GM12872 (cell line): ENCODE measurements around the gene LCLAT1.

ENCODE experiments used
- TF ChIP-seq, protein P1 (sequence below): IDR thresholded peaks from 3 replicates; pipeline ENCODE4 v1.5.1; 2011; ENCODE audit warnings: low read depth, mild to moderate bottlenecking, low read length, moderate library complexity; ENCODE audit not compliant: insufficient read depth

The LCLAT1 gene

DNA sequence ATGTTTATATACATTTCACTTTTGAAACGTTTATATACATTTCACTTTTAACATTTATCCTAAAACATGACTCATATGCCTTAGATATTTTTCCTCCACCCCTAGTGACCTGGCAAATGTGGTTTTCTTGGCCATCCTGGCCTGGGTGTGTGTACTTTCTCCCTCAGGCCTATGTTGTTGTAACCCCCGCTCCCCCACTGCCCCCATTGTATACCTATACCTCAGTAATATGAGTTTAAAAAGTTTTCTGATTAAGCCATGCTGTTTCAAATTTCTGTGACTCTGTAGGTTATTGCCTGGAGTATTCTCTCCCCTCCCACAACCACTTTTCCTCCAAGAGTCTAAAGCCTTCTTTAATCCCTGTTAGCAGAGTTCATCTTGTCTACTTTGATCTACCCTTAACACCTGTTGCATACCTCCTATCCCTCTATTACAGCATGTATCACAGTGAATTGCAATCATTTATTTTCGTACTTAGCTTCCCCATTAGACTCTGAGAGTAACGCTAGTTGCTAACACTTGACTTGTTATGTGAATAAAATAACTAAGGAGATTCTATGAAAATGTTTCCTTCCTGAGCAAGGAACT is 67.9 kb downstream of the LCLAT1 start:
- TF ChIP-seq, protein P1, sequence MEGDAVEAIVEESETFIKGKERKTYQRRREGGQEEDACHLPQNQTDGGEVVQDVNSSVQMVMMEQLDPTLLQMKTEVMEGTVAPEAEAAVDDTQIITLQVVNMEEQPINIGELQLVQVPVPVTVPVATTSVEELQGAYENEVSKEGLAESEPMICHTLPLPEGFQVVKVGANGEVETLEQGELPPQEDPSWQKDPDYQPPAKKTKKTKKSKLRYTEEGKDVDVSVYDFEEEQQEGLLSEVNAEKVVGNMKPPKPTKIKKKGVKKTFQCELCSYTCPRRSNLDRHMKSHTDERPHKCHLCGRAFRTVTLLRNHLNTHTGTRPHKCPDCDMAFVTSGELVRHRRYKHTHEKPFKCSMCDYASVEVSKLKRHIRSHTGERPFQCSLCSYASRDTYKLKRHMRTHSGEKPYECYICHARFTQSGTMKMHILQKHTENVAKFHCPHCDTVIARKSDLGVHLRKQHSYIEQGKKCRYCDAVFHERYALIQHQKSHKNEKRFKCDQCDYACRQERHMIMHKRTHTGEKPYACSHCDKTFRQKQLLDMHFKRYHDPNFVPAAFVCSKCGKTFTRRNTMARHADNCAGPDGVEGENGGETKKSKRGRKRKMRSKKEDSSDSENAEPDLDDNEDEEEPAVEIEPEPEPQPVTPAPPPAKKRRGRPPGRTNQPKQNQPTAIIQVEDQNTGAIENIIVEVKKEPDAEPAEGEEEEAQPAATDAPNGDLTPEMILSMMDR, result no peak

DNA sequence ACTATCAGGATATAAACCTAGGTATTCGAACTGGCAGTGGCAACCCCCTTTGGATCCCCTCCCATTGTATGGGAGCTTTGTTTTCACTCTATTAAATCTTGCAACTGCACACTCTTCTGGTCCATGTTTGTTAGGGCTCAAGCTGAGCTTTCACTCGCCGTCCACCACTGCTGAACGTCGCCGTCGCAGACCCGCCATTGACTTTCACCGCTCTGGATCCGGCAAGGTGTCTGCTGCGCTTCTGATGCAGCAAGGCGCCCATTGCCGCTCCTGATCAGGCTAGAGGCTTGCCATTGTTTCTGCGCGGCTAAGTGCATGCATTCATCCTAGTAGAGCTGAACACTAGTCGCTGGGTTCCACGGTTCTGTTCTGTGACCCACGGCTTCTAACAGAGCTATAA is 69.1 kb downstream of the LCLAT1 start:
- TF ChIP-seq, protein P1, result no peak

DNA sequence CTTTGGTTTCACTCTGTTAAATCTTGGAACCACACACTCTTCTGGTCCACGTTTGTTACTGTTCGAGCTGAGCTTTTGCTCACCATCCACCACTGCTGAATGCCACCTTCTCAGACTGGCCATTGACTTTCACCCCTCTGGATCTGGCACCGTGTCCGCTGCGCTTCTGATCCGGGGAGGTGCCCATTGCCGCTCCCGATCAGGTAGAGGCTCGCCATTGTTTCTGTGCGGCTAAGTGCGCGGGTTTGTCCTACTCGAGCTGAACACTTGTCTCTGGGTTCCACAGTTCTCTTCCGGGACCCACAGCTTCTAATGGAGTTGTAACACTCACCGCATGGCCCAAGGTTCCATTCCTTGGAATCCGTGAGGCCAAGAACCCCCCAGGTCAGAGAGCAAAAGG is 72.8 kb downstream of the LCLAT1 start:
- TF ChIP-seq, protein P1, result no peak

DNA sequence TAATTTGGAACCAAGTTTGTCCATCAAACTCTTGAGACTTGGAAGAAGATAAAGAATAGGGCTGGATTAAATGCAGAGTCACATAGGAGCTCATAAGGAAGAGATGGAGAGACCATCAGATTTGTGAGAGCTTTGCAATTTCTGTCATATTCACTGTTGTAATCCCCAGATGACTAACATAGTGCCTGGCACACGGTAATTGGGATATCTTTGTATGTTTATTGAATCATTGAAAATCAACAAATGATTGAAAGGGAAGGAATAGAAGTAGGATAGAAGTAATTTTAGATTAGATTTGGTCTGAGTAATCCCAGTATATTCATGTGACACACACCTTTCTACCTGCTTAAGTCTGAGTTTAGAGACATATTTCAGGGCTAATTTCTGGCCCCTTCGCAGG is 75.4 kb downstream of the LCLAT1 start:
- TF ChIP-seq, protein P1, result no peak

GRCh38 chr2:30527411-30527810 is 80.4 kb downstream of the LCLAT1 start:
- TF ChIP-seq, protein P1, result no peak

DNA sequence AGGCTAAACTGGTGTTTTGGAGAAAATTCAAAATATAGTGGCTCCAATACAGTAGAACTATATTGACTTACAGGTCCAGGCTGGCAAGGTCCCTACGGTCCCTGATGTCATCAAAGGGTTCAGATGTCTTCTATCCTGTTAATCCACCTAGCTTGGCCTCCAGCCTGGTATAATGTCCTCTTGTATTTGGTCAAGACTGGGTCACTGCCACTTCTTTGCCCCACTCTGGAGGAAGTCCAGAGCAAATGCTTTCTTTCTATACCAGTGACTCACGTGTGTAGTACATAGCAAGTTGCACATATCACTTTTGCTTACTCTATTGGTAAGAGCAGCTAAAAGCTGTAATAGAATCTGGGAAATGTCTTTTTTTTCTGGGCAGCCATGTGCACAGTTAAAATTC is 80.8 kb downstream of the LCLAT1 start:
- TF ChIP-seq, protein P1, result no peak

DNA sequence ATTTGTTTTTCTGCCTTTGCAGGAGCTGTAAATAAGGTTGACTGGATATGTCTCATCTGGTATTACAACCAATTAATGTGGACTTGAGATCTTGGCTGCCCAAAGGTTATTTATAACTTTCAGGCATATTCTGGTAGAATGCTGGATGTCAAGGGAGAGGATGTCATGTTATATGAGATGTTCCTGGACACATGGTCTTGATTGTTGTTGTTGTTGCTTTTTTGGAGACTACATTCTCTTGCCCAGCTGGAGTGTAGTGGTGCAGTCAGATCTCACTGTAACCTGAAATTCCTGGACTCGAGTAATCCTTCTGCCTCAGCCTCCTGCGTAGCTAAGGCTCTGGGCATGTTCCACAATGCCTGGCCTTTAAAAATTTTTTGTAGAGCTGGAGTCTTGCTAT is 83.3 kb downstream of the LCLAT1 start:
- TF ChIP-seq, protein P1, result no peak
